Transverse colon (tissue), 3 donors: ENCODE measurements around the gene RNGTT.

ENCODE experiments used
- POLR2A ChIP-seq: fragments of 450-650 bp; IDR thresholded peaks from one replicate; pipeline ENCODE4 v1.6.1; 2016; ENCODE audit warnings: antibody characterized with exemption, mild to moderate bottlenecking, moderate library complexity
- TF ChIP-seq, protein P1 (sequence below), 5 experiments: fragments of 200-600 bp in 3 of 5; fragments of 450-650 bp in 2 of 5; sonication (generic) in 3 of 5; IDR thresholded peaks; 1 replicate in 2 of 5; 2 replicates in 3 of 5; pipeline ENCODE4 v1.5.1; 2016 to 2017; ENCODE audit warnings: antibody characterized with exemption in 5 of 5, inconsistent platforms in 3 of 5, mild to moderate bottlenecking in 2 of 5, moderate library complexity in 1 of 5

DNA sequence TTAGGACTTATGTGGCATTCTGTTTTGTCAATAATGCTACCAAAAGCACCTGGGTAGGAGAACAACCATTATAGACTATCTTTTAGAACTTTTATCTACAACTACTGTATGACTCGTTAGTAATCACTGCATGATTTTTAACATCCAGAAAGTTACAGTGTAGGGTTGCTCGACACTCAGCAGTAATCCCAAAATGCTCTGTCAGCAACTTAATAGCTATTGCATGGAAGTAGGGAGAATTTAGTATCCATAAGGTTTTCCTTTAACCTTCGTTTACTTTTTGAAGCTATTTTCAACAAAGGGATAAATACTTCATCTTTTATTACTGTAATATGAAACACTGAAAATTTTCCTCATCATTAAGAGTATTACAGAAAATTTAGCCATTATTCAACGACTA lies 309.5 kb downstream of the RNGTT start:
- TF ChIP-seq, protein P1, sequence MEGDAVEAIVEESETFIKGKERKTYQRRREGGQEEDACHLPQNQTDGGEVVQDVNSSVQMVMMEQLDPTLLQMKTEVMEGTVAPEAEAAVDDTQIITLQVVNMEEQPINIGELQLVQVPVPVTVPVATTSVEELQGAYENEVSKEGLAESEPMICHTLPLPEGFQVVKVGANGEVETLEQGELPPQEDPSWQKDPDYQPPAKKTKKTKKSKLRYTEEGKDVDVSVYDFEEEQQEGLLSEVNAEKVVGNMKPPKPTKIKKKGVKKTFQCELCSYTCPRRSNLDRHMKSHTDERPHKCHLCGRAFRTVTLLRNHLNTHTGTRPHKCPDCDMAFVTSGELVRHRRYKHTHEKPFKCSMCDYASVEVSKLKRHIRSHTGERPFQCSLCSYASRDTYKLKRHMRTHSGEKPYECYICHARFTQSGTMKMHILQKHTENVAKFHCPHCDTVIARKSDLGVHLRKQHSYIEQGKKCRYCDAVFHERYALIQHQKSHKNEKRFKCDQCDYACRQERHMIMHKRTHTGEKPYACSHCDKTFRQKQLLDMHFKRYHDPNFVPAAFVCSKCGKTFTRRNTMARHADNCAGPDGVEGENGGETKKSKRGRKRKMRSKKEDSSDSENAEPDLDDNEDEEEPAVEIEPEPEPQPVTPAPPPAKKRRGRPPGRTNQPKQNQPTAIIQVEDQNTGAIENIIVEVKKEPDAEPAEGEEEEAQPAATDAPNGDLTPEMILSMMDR (IDR thresholded peaks at IDR 0.05): no peak
- TF ChIP-seq POLR2A: no peak
